Neural cell (in vitro differentiated cells): ENCODE measurements around the gene CCT3. TPM values are rescaled to one million over a fixed set of nuclear protein-coding genes. Genes with fewer than 3 reads are reported as not detected.

ENCODE experiments used
- H2AFZ ChIP-seq: fragments of 200-600, 300-800 bp; sonication (generic), shearing (Covaris generic); 2 replicates; pipeline ENCODE4 v1.6.0; 2014; ENCODE audit warnings: low read depth, mild to moderate bottlenecking, antibody characterized with exemption, low read length, moderate library complexity
- H3F3A ChIP-seq: fragments of 200-600 bp; shearing (Covaris generic); 2 replicates; pipeline ENCODE4 v1.6.1; 2016; ENCODE audit warnings: mild to moderate bottlenecking, moderate library complexity, mixed read lengths, antibody characterized with exemption, low read length; ENCODE audit not compliant: insufficient read depth, poor library complexity, severe bottlenecking
- H3K27ac ChIP-seq: fragments of 200-600, 300-800 bp; sonication (generic), shearing (Covaris generic); 2 replicates; pipeline ENCODE4 v1.5.1; 2014; ENCODE audit warnings: mild to moderate bottlenecking, low read length, moderate library complexity
- H3K27me3 ChIP-seq: fragments of 300-800, 200-600 bp; sonication (generic), shearing (Covaris generic); 2 replicates; pipeline ENCODE4 v1.6.0; 2014; ENCODE audit warnings: mild to moderate bottlenecking, low read depth, low read length, moderate library complexity; ENCODE audit not compliant: insufficient read depth
- H3K36me3 ChIP-seq: fragments of 300-800, 200-600 bp; sonication (generic), shearing (Covaris generic); 2 replicates; pipeline ENCODE4 v1.5.1; 2014; ENCODE audit warnings: mild to moderate bottlenecking, antibody characterized with exemption, low read length, moderate library complexity; ENCODE audit not compliant: insufficient read depth
- H3K4me2 ChIP-seq: fragments of 300-800, 200-600 bp; sonication (generic), shearing (Covaris generic); 2 replicates; pipeline ENCODE4 v1.6.0; 2014; ENCODE audit warnings: mild to moderate bottlenecking, low read length
- H3K4me3 ChIP-seq: fragments of 300-800, 200-600 bp; sonication (generic), shearing (Covaris generic); 2 replicates; pipeline ENCODE4 v1.5.1; 2014; ENCODE audit warnings: mild to moderate bottlenecking, low read length, moderate library complexity
- H3K79me2 ChIP-seq: fragments of 200-600 bp; shearing (Covaris generic); replicated peaks from 2 replicates; pipeline ENCODE4 v1.6.0; 2014; ENCODE audit warnings: mild to moderate bottlenecking, low read length, moderate library complexity; ENCODE audit not compliant: insufficient read depth
- H3K9ac ChIP-seq: fragments of 300-800, 200-600 bp; sonication (generic), shearing (Covaris generic); 2 replicates; pipeline ENCODE4 v1.6.1; 2016; ENCODE audit warnings: mild to moderate bottlenecking, low read length, mixed read lengths
- H3K9me2 ChIP-seq: fragments of 200-600 bp; shearing (Covaris generic); 2 replicates; pipeline ENCODE4 v1.6.1; 2016; ENCODE audit warnings: mild to moderate bottlenecking, low read length, mixed read lengths; ENCODE audit not compliant: insufficient read depth
- H3K9me3 ChIP-seq: fragments of 200-600, 300-800 bp; sonication (generic), shearing (Covaris generic); 2 replicates; pipeline ENCODE4 v1.6.1; 2016; ENCODE audit warnings: mild to moderate bottlenecking, mixed run types, low read length, moderate library complexity, mixed read lengths
- H4K20me1 ChIP-seq: fragments of 200-600 bp; shearing (Covaris generic); 2 replicates; pipeline ENCODE4 v1.6.1; 2016; ENCODE audit warnings: mild to moderate bottlenecking, mixed run types; ENCODE audit not compliant: insufficient read depth
- EP300 ChIP-seq: fragments of 450-650 bp; conservative IDR thresholded peaks from 2 replicates; pipeline ENCODE4 v1.6.1; 2014; ENCODE audit warnings: antibody characterized with exemption, mild to moderate bottlenecking, moderate library complexity; ENCODE audit not compliant: poor library complexity, severe bottlenecking
- EZH2 ChIP-seq: fragments of 200-600, 300-800 bp; shearing (Covaris generic), sonication (generic); IDR thresholded peaks from 2 replicates; pipeline ENCODE4 v1.6.1; 2014; ENCODE audit warnings: antibody characterized with exemption, low read length, borderline replicate concordance, mild to moderate bottlenecking; ENCODE audit not compliant: insufficient read depth, poor library complexity, severe bottlenecking
- MXI1 ChIP-seq: fragments of 450-650 bp; conservative IDR thresholded peaks from 2 replicates; pipeline ENCODE4 v1.6.1; 2014; ENCODE audit warnings: antibody characterized with exemption, mild to moderate bottlenecking; ENCODE audit not compliant: poor library complexity, severe bottlenecking
- POLR2AphosphoS5 ChIP-seq: IDR thresholded peaks from 2 replicates; pipeline ENCODE4 v1.6.1; 2012
- RAD21 ChIP-seq: fragments of 450-650 bp; conservative IDR thresholded peaks from 2 replicates; pipeline ENCODE4 v1.6.1; 2014; ENCODE audit warnings: antibody characterized with exemption, mild to moderate bottlenecking, moderate library complexity
- SMC3 ChIP-seq: fragments of 450-650 bp; conservative IDR thresholded peaks from 2 replicates; pipeline ENCODE4 v1.6.1; 2014; ENCODE audit warnings: antibody characterized with exemption, mild to moderate bottlenecking, moderate library complexity; ENCODE audit not compliant: poor library complexity
- TAF1 ChIP-seq: IDR thresholded peaks from 2 replicates; pipeline ENCODE4 v1.6.1; 2012; ENCODE audit warnings: low read depth
- polyA plus RNA-seq: library from polyadenylated mRNA; depleted of rRNA; stranded (reverse); fragments of >200 nt; gene quantifications from 2 replicates; pipeline ENCODE4 v1.2.3, GENCODE V29; 2014
- TF ChIP-seq, protein P1 (sequence below): IDR thresholded peaks from 2 replicates; pipeline ENCODE4 v1.6.1; 2012; ENCODE audit warnings: borderline replicate concordance
- TF ChIP-seq, protein P2 (sequence below): fragments of 450-650 bp; IDR thresholded peaks from 2 replicates; pipeline ENCODE4 v1.5.1; 2014; ENCODE audit warnings: antibody characterized with exemption, mild to moderate bottlenecking, moderate library complexity; ENCODE audit not compliant: poor library complexity, severe bottlenecking

CCT3 gene
- polyA plus RNA-seq, 1 donor from 2014 or later: 288 TPM

DNA sequence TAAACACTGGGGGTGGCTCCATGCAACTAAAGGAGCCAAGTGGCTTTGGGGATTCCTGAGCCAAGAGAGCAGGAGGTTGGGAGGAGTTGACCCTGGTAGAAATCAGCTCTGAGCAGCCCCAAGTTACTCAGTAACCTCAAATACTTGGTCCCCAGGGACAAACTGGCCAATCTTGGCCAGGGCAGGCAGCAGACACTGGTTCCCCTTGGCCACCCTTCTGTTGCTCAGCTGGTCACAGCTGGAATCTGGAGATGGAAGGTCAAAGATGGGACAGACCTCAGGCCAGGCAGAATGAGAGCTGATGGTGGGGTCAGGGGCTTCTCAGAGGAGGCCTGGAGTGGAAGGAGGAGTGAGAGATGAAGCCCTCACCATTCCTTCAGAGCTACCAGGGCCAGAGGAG is 27.7 kb upstream of the CCT3 start:
- H3K27ac ChIP-seq: no peak overlapping the region
- no peak overlapping the region for H3K4me2 ChIP-seq
- H3K27me3 ChIP-seq: peaks cover 27% of the 10 kb centered on the region
- no peak overlapping the region for H2AFZ ChIP-seq
- no peak overlapping the region for H3K9ac ChIP-seq
- H3F3A ChIP-seq: no peaks in the 10 kb centered on the region
- no peaks in the 10 kb centered on the region for H3K9me3 ChIP-seq
- no peaks in the 10 kb centered on the region for H3K9me2 ChIP-seq
- H3K79me2 ChIP-seq: no peaks in the 10 kb centered on the region
- no peaks in the 10 kb centered on the region for H3K36me3 ChIP-seq
- no peaks in the 10 kb centered on the region for H4K20me1 ChIP-seq
- no peak overlapping the region for H3K4me3 ChIP-seq
- TF ChIP-seq EP300 (no peak), RAD21 (no peak), EZH2 (no peak), TAF1 (no peak)
- TF ChIP-seq, protein P1, sequence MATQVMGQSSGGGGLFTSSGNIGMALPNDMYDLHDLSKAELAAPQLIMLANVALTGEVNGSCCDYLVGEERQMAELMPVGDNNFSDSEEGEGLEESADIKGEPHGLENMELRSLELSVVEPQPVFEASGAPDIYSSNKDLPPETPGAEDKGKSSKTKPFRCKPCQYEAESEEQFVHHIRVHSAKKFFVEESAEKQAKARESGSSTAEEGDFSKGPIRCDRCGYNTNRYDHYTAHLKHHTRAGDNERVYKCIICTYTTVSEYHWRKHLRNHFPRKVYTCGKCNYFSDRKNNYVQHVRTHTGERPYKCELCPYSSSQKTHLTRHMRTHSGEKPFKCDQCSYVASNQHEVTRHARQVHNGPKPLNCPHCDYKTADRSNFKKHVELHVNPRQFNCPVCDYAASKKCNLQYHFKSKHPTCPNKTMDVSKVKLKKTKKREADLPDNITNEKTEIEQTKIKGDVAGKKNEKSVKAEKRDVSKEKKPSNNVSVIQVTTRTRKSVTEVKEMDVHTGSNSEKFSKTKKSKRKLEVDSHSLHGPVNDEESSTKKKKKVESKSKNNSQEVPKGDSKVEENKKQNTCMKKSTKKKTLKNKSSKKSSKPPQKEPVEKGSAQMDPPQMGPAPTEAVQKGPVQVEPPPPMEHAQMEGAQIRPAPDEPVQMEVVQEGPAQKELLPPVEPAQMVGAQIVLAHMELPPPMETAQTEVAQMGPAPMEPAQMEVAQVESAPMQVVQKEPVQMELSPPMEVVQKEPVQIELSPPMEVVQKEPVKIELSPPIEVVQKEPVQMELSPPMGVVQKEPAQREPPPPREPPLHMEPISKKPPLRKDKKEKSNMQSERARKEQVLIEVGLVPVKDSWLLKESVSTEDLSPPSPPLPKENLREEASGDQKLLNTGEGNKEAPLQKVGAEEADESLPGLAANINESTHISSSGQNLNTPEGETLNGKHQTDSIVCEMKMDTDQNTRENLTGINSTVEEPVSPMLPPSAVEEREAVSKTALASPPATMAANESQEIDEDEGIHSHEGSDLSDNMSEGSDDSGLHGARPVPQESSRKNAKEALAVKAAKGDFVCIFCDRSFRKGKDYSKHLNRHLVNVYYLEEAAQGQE: no peak
- TF ChIP-seq, protein P2, sequence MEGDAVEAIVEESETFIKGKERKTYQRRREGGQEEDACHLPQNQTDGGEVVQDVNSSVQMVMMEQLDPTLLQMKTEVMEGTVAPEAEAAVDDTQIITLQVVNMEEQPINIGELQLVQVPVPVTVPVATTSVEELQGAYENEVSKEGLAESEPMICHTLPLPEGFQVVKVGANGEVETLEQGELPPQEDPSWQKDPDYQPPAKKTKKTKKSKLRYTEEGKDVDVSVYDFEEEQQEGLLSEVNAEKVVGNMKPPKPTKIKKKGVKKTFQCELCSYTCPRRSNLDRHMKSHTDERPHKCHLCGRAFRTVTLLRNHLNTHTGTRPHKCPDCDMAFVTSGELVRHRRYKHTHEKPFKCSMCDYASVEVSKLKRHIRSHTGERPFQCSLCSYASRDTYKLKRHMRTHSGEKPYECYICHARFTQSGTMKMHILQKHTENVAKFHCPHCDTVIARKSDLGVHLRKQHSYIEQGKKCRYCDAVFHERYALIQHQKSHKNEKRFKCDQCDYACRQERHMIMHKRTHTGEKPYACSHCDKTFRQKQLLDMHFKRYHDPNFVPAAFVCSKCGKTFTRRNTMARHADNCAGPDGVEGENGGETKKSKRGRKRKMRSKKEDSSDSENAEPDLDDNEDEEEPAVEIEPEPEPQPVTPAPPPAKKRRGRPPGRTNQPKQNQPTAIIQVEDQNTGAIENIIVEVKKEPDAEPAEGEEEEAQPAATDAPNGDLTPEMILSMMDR: no peak

DNA sequence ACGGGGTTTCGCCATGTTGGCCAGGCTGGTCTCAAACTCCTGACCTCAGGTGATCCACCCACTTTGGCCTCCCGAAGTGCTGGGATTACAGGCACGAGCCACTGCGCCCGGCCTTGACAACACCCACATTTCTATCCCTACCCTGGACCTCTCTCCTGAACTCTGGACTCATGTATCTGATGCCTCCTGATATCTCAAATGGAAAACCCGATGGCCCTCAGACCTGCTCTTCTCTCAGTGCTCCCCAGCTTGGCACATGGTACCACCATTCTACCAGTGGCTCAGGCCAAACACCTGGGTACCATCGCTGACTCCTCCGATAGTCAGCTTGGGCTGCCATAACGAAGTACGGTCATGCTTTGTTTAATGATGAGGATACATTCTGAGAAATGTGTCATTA is 22.4 kb upstream of the CCT3 start:
- Histone ChIP-seq H3K9ac (no peak overlapping the region), H2AFZ (no peak overlapping the region), H3K79me2 (no peaks in the 10 kb centered on the region), H4K20me1 (no peaks in the 10 kb centered on the region), H3K4me3 (no peak overlapping the region), H3K9me2 (no peaks in the 10 kb centered on the region), H3K36me3 (no peaks in the 10 kb centered on the region), H3K27ac (no peak overlapping the region), H3K27me3 (no peaks in the 10 kb centered on the region), H3K9me3 (no peaks in the 10 kb centered on the region), H3F3A (no peaks in the 10 kb centered on the region), H3K4me2 (no peak overlapping the region)
- TF ChIP-seq TAF1 (no peak), SMC3 (no peak), EZH2 (no peak), RAD21 (no peak), MXI1 (no peak), POLR2AphosphoS5 (no peak), EP300 (no peak)
- TF ChIP-seq, protein P1: no peak
- TF ChIP-seq, protein P2: no peak
